Measurements from ENCODE around the gene ANKRD34A.

Gene ANKRD34A

GRCh38 chr1:145965119-145965744, 857 bp upstream of the ANKRD34A start:
- DNase-seq = no peak

- DNase-seq = no peak
Observed at GRCh38 chr1:145963265-145964019, 933 bp downstream of the ANKRD34A start.

GRCh38 chr1:145962157-145963102, 1.9 kb downstream of the ANKRD34A start:
- DNase-seq = peak; percentile 40

- DNase-seq = peak; percentile 51
Observed at GRCh38 chr1:145961425-145962156, 2.8 kb downstream of the ANKRD34A start.

- no peak for DNase-seq
Observed at GRCh38 chr1:145961109-145961424, 3.3 kb downstream of the ANKRD34A start.

GRCh38 chr1:145960468-145961108, 3.8 kb downstream of the ANKRD34A start:
- peak; percentile 50 for DNase-seq

GRCh38 chr1:145959957-145960467, 4.4 kb downstream of the ANKRD34A start:
- DNase-seq = no peak

- no peak for DNase-seq
Observed at GRCh38 chr1:145959333-145959732, 5.0 kb downstream of the ANKRD34A start.

GRCh38 chr1:145958734-145959133, 5.6 kb downstream of the ANKRD34A start:
- DNase-seq = no peak

- peak; percentile 93 for DNase-seq
Observed at GRCh38 chr1:145957443-145958319, 6.7 kb downstream of the ANKRD34A start, which contains the start of gene LIX1L. Gene LIX1L, minus strand, starts transcription at chr1:145958017. Its CDS starts 90 bp downstream, at chr1:145957927.

GRCh38 chr1:145956781-145957442, 7.5 kb downstream of the ANKRD34A start:
- no peak for DNase-seq

GRCh38 chr1:145956361-145956760, 8.0 kb downstream of the ANKRD34A start:
- no peak for DNase-seq

GRCh38 chr1:145955436-145955835, 8.9 kb downstream of the ANKRD34A start:
- DNase-seq = no peak

- DNase-seq = no peak
Observed at GRCh38 chr1:145953861-145954260, 10.5 kb downstream of the ANKRD34A start.

- no peak for DNase-seq
Observed at GRCh38 chr1:145952903-145953302, 11.5 kb downstream of the ANKRD34A start.

- no peak for DNase-seq
Observed at GRCh38 chr1:145951526-145951925, 12.8 kb downstream of the ANKRD34A start.

GRCh38 chr1:145949219-145949618, 15.2 kb downstream of the ANKRD34A start:
- DNase-seq = no peak

GRCh38 chr1:145947551-145947950, 16.8 kb downstream of the ANKRD34A start:
- DNase-seq = no peak

GRCh38 chr1:145946477-145946986, 17.8 kb downstream of the ANKRD34A start:
- no peak for DNase-seq

GRCh38 chr1:145944532-145944931, 19.8 kb downstream of the ANKRD34A start:
- DNase-seq = no peak

Data from activated CD8-positive, alpha-beta memory T cell treated with anti-CD3 and anti-CD28 coated beads, Interleukin-2, amount 50 U/mL, for 4 hours (primary cell).